Activated naive CD4-positive, alpha-beta T cell treated with anti-CD3 and anti-CD28 coated beads, Interleukin-2, amount 10 ng/mL, durations not matched to agents 5 hours and 36 hours (primary cell): ENCODE data around the gene DMPK. TPM values are rescaled to one million over a fixed set of nuclear protein-coding genes. Genes with fewer than 3 reads are reported as not detected.

Experiments used
- total RNA-seq, 2 experiments: library from RNA; stranded (reverse); gene quantifications; one replicate each; pipeline ENCODE4 v1.2.3, GENCODE V29; 2021

DMPK gene, protein sequence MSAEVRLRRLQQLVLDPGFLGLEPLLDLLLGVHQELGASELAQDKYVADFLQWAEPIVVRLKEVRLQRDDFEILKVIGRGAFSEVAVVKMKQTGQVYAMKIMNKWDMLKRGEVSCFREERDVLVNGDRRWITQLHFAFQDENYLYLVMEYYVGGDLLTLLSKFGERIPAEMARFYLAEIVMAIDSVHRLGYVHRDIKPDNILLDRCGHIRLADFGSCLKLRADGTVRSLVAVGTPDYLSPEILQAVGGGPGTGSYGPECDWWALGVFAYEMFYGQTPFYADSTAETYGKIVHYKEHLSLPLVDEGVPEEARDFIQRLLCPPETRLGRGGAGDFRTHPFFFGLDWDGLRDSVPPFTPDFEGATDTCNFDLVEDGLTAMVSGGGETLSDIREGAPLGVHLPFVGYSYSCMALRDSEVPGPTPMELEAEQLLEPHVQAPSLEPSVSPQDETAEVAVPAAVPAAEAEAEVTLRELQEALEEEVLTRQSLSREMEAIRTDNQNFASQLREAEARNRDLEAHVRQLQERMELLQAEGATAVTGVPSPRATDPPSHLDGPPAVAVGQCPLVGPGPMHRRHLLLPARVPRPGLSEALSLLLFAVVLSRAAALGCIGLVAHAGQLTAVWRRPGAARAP
- 10 to 100 TPM; 24.8 to 27.0 TPM for total RNA-seq

GRCh38 chr19:45782162-45782691, at the start of gene DMPK:
Gene DMPK, minus strand, starts transcription at chr19:45782490. Its CDS starts 138 bp downstream, at chr19:45782352.

GRCh38 chr19:45814851-45815480, 32.7 kb upstream of the DMPK start, which contains the start of gene RSPH6A:
Gene RSPH6A, minus strand, starts transcription at chr19:45815308. Its CDS starts 132 bp downstream, at chr19:45815176.

DNA sequence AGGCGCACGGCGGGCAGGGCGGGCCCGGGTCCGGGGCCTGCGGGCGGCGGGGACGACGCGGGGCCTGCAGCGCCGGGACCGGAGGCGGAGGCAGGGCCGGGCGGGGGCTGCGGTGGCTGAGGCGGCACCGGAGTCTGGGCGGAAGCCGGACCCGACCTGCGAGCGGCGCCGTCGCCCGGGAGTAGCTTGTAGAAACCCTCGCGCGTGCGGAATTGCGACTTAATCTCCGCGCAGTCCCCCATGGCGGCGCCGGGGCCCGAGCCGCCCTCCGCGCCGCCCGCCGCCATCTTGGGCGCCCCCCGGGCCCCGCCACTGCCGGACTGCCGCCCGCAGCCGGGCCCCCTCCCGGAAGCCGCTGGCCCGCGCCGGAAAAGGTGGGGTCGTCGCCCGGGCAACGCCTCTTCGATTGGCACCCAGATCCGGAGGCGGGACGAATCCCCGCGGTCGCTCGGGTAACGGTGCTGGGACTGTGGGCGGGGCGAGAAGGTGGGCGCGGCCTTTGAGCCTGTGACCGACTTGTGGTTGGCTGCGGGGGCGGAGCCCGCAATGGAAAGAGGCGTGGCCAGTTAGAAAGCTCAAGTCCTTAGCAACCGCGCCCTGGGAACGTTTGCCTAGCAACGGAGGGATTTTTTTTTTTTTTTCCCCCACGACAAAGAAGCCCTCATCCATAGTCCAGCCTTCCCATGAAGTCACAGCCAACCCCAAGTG, 10.3 kb upstream of the DMPK start, which contains the start of gene DMWD:
TSS of gene DMWD (minus strand) at position 376 of the 708 bp plus-strand sequence. CDS start at position 287, 89 bp downstream.

DNA sequence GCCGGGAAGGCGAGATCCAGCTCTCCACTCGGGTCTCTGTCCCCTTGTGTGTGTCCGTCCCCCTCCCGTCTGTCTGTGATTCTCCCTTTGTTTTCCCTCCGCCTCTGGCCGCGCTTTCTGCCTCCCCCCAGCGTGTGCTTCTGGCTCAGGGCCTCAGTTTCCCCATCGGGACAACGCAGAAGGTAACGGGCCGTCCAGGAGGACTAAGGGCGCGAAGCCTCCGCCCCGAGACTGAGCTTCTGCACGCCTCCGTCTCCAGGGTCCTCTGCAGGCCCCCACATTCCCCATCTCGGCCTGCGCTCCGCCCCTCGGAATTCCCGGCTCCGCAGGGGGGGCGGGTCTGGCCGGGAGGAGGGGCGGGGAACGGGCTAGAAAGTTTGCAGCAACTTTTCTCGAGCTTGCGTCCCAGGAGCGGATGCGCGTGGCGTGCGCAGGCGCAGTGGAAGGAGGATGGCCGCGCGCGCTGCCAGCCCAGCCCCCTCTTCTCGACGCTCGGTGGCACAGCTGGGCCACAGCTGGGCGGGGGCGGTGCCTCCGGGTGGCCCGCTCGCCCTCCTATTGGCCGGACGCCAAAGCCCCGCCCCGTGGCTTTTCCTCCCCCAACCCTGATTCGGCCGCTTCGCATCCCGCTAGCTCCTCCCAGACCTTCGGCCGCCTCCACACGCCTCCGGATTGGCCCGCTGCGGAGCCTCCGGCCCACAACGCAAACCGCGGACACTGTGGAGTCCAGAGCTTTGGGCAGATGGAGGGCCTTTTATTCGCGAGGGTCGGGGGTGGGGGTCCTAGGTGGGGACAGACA, 13.1 kb downstream of the DMPK start, which contains the start of gene SIX5:
TSS of gene SIX5 (minus strand) at position 269 of the 799 bp plus-strand sequence. CDS start 408 bp downstream, outside the sequence.

DNA sequence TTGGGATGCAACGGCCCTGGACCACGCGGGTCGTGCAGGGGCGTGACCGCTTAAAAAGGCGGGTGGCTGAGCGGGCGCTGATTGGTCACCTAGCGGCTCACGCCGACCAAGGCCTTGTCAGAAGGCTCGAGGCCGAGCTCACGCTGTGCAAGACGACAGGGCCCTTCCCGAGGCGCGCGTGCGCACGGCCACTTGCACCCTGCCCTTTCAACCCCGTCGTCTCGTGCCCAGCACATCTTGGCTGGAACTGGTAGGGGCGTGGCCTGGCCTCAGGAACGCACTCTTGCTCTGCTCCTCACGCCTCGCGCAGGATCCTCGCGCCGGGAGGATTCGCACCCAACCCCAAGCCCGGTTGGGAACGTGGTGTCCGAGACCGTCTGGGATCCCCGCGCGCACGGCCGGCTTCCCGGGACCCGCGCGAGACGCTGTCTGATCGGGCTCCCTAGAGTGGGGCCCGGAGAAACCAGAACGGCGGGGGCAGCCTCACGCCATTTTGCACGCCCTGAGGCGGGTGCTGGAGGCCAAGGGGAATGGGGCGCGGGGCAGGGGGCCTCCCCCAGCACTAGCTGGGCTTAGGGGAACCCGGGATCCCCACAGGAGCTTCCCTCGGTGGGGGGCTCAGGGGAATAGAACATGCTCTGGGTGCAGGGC, 49.0 kb downstream of the DMPK start, which contains the start of gene MEIOSIN:
TSS of gene MEIOSIN (plus strand) at position 280 of the 651 bp plus-strand sequence. CDS start 1,938 bp downstream, outside the sequence.

DNA sequence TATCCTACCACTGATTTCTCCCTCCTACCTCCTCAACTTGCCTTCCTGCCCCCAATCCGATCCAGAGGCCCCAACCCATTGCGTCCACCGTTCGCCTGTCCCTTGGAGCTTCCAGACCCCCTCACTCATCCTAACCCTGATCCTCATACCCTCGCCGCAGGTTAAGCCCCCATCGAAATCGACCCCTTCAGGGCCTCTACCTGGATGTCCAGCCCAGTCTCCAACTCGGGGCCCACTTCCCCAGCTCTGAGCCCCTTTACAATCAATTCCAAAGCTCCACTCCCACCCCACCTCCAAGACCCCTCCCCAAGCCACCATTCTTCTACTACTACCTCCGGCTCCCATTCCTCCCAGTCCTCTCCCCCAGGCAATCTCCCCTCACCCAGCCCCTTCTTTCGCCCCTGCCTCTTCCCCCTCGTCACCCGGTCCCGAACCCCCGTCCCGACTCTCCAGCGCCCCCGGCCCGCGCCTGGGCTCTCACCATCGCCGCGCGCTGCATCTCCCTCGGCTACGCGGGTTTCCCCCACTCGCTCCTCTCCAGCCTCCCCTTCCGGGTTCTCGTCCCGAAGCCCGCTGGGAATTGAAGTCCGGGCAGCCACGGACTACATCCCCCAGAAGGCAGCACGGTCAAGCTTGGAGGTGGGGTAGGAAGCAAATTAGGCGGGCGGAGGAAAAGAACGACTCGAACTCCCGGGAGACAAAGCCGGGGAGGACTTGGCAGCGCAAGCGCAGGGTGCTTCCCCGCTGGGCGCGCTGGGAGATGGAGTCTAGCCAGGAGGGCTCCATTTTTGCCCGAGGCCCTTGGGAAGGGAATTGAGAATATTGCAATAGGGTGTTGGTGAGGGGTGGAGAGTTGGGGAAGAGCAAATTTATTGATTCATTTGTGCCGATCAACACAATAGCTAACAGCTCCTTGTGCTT, 51.7 kb downstream of the DMPK start, which contains the start of gene FBXO46:
TSS of gene FBXO46 (minus strand) at position 529 of the 921 bp plus-strand sequence. CDS start 17,401 bp downstream, outside the sequence.

Other genes starting within 250 kb of the DMPK start
- 10 to 100 TPM; 13.0 to 15.2 TPM for gene OPA3, start 197.7 kb downstream of the DMPK start, total RNA-seq
- gene GPR4, start 180.3 kb downstream of the DMPK start, total RNA-seq: not detected
- 10 to 100 TPM; 94.8 to 97.6 TPM for gene EML2, start 143.1 kb downstream of the DMPK start, total RNA-seq
- 1 to 10 TPM; 4.2 to 4.8 TPM for gene GIPR, start 114.3 kb downstream of the DMPK start, total RNA-seq
- gene SNRPD2, start 90.5 kb downstream of the DMPK start, total RNA-seq: 100 to 1,000 TPM; 575 to 607 TPM
- gene QPCTL, start 89.8 kb downstream of the DMPK start, total RNA-seq: 1 to 10 TPM; 6.7 to 8.4 TPM
- gene FBXO46, start 51.6 kb downstream of the DMPK start, total RNA-seq: 10 to 100 TPM; 33.6 to 40.3 TPM
- gene MEIOSIN, start 49.1 kb downstream of the DMPK start, total RNA-seq: not detected
- 1 to 10 TPM; 1.0 to 1.2 TPM for gene SIX5, start 13.2 kb downstream of the DMPK start, total RNA-seq
- 10 to 100 TPM; 46.7 to 47.1 TPM for gene DMWD, start 10.4 kb upstream of the DMPK start, total RNA-seq
- under 1 TPM; 0.28 to 0.34 TPM for gene RSPH6A, start 32.8 kb upstream of the DMPK start, total RNA-seq
- gene SYMPK, start 80.7 kb upstream of the DMPK start, total RNA-seq: 10 to 100 TPM; 78.7 to 83.3 TPM
- not detected for gene FOXA3, start 81.8 kb upstream of the DMPK start, total RNA-seq
- gene IRF2BP1, start 103.7 kb upstream of the DMPK start, total RNA-seq: 10 to 100 TPM; 20.2 to 20.8 TPM
- gene MYPOP, start 120.1 kb upstream of the DMPK start, total RNA-seq: 10 to 100 TPM; 10.1 to 10.8 TPM
- gene NANOS2, start 132.3 kb upstream of the DMPK start, total RNA-seq: not detected
- gene NOVA2, start 191.4 kb upstream of the DMPK start, total RNA-seq: under 1 TPM; 0.17 to 0.18 TPM
- 10 to 100 TPM; 26.9 to 27.9 TPM for gene CCDC61, start 213.0 kb upstream of the DMPK start, total RNA-seq
- not detected for gene PGLYRP1, start 240.6 kb upstream of the DMPK start, total RNA-seq